COLO668 (cell line): ENCODE results near the gene NDST4.
"Not testable (repeated sequence)": the region's sequence is repeated elsewhere in the genome, so short reads cannot be mapped to it uniquely, and the experiment has no call there.

Experiments used
- DNase-seq: peaks from one replicate; lab custom pipeline; 2025; ENCODE audit not compliant: unreplicated experiment; lab: John Stamatoyannopoulos, UW

The NDST4 gene

GRCh38 chr4:115058533-115058932 is 54.9 kb downstream of the NDST4 start:
- no peak for DNase-seq

DNA sequence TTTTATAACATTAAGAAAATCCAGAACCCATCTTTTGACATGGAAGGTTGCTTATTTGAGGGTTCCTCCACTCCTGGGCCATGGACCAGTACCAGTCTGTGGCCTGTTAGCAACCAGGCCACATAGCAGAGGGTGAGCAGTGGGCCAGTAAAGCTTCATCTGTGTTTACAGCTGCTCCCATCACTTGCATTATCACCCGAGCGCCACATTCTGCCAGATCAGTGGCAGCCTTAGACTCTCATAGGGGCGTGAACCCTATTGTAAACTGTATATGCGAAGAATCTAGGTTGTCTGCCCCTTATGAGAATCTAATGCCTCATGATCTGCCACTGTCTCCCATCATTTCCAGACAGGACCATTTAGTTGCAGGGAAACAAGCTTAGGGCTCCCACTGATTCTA is 58.6 kb downstream of the NDST4 start:
- no peak for DNase-seq

- DNase-seq, result no peak
Observed at GRCh38 chr4:115053313-115053712, 60.1 kb downstream of the NDST4 start.

DNA sequence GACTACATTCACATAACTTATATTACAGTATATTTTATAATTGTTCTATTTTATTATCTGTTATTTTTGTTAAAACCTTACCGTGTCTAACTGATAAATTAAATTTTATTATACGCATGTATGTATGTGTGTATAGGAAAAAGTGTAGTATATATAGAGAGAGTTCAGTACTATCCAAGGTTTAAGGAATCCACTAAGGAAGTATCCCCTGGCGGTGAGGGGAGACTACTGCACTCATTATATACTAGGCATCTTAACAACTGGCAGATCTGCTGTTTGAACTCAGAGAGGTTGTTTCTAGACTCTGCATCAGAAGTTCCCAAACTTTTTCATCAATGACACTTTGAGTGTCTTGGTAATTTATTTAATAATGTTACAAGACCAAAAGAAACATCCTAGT is 70.9 kb downstream of the NDST4 start:
- no peak for DNase-seq

DNA sequence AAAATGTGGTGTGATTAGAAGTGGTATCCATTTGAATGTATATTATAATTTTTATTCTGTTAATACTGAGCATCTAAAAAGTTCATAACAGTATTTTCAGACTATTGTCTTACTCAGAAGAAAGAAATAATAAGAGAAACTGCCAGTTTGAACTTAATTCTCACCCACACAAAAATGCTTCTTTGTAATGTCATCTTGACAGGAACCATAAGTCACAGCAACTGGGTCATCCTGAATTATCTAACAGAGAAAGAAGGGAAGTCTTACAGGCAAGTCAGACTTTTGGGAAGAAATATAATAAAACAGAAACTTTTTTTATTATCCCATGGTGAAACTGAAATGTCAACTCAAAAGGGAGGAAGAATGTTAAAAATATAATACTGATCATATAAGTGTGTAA is 83.1 kb downstream of the NDST4 start:
- no peak for DNase-seq

- DNase-seq, result no peak
Observed at GRCh38 chr4:115028682-115029410, 84.6 kb downstream of the NDST4 start.

- no peak for DNase-seq
Observed at GRCh38 chr4:114999880-115000279, 113.5 kb downstream of the NDST4 start.

DNA sequence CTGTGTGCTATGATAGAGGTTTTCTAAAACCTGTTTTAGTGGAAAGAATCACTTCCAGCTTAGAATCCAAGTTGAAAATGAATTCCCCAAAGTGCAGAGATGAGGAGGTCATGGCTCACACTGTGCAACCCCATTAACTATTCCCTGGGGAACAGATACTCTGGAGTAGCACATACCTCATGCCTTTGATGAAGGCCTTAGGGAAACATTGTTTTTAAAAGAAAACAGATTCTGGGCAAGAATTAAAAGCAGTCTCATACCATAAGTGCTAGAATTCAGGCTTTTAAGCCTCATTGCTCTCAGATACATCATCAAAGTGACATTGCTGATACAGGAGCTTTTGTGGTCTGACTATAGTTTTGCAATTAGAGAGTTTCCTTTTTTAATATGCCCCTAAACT is 115.1 kb downstream of the NDST4 start:
- no peak for DNase-seq

DNA sequence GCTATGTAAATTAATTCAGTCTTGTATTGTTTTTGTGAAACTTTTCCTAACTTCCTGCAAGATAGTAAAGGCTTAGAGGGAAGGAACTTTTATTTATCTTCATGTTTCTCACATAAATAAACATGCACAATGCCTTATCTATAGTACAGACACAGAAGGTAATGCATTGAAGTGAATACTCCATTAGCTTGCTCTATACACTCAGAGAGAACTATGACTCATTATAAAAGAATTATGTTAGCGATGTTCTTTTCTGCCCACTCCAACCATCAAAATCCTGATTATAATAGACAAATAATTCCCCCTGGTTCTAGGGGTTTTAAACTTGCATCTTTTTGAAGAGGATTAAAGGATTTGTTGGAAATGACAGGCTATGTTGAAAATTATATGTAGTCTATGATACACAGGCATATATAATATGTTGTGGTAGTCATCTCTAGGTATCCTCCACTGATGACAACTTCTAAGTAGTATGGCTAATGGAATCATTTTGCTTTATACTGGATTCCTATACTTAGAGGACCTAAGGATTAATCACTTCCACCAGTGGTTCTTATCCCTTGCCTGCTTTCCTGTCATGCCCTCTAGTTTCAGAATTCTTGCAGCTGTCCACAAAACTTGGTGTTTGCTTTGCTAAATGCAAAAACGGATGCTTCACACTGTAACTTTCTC is 115.7 kb downstream of the NDST4 start:
- DNase-seq, result no peak

DNA sequence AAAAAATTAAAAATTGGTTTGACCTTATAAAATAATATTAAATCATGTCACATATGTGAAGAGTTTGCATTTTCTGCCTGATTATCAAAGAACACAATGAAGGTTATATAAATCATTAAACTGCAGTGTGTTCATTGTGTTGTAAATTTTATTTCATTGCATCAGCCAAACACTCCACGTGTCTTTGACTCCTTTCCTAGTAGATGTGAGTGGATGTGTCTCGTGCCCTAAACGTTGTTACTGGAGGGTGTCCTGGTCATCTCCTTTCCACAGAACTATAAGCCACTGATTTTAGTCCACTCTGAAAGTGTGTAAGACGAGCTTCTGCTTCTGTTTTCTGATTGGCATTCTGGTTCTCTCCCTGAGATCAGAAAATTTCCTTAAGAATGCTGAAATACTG is 127.3 kb downstream of the NDST4 start:
- DNase-seq, result no peak

GRCh38 chr4:114980932-114981708 is 132.3 kb downstream of the NDST4 start:
- DNase-seq, result no peak

DNA sequence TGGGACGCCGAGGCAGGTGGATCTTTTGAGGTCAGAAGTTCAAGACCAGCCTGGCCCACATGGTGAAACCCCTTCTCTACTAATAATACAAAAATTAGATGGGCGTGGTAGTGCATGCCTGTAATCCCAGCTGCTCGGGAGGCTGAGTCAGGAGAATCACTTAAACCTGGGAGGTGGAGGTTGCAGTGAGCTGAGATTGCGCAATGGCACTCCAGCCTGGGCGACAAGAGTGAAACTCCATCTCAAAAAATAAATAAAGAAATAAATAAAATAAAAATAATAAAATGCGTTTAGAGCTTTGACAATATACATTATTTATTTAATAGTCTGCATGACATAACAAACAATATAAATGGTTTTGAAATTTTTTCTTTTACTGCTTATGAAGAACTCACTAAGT is 133.0 kb downstream of the NDST4 start:
- not testable (repeated sequence) for DNase-seq

DNA sequence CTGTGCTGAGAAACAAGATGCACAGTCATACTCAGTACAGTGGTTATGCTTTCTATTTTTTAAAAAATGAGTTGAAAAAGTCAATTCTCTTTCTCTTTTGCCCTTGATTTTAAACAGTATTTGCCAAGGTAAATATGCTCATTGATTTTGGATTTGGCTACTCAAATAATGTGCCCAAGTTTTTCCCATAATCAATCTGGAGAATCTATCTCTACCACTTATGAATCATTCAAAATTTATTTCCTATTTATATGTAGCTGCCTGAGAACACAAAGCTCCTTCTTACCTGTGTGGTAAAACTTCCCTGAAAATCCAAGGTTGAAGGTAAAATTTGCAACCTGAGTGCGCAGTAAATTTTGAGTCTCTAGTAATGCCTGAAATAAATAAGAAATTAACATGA is 136.5 kb downstream of the NDST4 start:
- DNase-seq, result no peak

DNA sequence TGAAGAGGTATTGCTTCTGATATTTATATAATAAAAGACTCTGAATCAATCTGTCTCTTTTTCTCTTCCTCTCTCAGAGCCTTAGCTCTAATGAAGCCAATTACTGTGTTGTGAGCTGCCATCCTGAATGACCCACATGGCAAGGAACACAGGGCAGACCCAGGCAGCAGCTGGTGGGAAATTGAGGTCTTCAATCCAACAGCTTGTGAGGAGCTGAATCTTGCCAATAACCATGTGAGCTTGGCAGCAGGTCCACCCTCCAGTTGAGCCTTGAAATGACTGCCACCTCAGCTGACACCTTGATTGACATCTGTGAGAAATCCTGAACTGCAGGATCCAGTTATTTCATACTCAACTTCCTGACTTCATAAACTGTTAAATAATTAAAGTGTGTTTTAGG is 149.4 kb downstream of the NDST4 start:
- DNase-seq, result no peak

- DNase-seq, result no peak
Observed at GRCh38 chr4:114945616-114946015, 167.8 kb downstream of the NDST4 start.

GRCh38 chr4:114941503-114941902 is 171.9 kb downstream of the NDST4 start:
- no peak for DNase-seq

GRCh38 chr4:114927881-114928280 is 185.5 kb downstream of the NDST4 start:
- DNase-seq, result no peak

GRCh38 chr4:114926583-114926982 is 186.8 kb downstream of the NDST4 start:
- DNase-seq, result no peak

DNA sequence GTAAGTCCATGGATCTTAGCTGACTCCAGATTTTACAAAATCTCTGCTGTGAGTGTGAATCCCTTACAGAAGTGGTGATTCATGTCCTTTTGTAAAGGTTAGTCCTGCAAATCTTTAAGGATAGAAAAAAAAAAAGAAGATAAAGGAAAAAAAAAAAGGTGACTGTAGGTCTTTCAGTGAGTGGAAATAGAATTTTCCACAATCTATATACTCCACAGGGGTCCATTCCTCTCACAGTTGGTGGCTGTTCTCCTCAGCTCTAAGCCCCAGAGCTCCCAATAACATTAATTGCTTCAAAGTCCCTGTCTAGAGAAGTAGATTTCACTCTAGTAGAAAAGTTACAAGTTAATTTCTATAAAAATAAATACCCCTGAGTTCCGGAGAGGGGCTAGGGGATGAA is 189.1 kb downstream of the NDST4 start:
- DNase-seq, result no peak

DNA sequence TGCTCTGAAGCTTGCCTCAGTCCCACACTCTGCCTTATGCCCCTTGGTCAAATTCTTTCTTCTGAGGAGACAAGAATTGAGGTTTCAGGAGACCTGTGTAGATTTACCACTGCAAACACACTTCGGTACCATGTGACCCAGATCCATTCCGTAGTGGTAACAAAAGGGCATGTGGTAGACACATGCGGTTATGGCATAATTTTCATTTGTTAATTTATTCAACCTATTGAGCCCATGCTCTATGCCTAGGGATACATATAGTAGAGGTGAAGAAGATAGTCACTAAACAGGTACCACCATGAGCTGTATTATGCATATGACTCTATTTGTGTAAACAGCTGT is 190.9 kb downstream of the NDST4 start:
- peak; percentile 58 for DNase-seq

- peak; percentile 65 for DNase-seq
Observed at GRCh38 chr4:114921790-114922591, 191.4 kb downstream of the NDST4 start.
